Mucosa of stomach (tissue), 1 donor: ENCODE measurements around the gene TMEM63C.

Experiments used
- H3K27me3 ChIP-seq: one replicate; pipeline ENCODE4 v1.7.0; 2013; ENCODE audit warnings: mild to moderate bottlenecking, low read length; ENCODE audit not compliant: control insufficient read depth, insufficient read depth
- H3K36me3 ChIP-seq: one replicate; pipeline ENCODE4 v1.7.0; 2013; ENCODE audit warnings: low read length; ENCODE audit not compliant: control insufficient read depth, insufficient read depth
- H3K4me1 ChIP-seq: one replicate; pipeline ENCODE4 v1.7.0; 2013; ENCODE audit warnings: mild to moderate bottlenecking, low read length; ENCODE audit not compliant: control insufficient read depth, insufficient read depth
- H3K4me3 ChIP-seq: one replicate; pipeline ENCODE4 v1.7.0; 2013; ENCODE audit warnings: low read length
- H3K9ac ChIP-seq: one replicate; pipeline ENCODE4 v1.7.0; 2013; ENCODE audit warnings: mild to moderate bottlenecking, low read length, moderate library complexity
- H3K9me3 ChIP-seq: one replicate; pipeline ENCODE4 v1.7.0; 2013; ENCODE audit warnings: mild to moderate bottlenecking, low read length, moderate library complexity; ENCODE audit not compliant: control insufficient read depth
- donor health status: Pancreatic carcinoma.

The TMEM63C gene

DNA sequence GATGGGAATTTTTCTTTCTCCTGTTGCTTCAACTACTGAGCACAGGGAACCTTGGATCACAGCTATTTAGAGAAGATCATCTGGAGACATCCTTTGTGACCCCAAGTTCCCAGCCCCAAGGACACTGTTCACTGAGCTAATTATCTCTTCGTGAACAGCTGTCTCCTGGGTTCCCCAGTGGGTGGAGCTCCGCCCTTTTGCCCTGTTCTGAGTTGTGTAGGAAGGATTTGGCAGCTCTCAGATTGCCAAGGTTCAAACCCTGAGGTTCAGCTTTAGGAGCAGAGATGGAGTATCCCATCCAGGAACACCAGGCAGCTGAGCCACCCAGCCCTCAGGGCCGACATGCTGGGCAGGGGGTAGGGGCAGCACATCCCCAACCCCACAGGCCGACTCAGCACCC, 57.4 kb downstream of the TMEM63C start:
- H3K9ac ChIP-seq: no peak overlapping the region
- H3K4me3 ChIP-seq: no peak overlapping the region
- no peaks in the 10 kb centered on the region for H3K9me3 ChIP-seq
- no peaks in the 10 kb centered on the region for H3K27me3 ChIP-seq
- H3K36me3 ChIP-seq: no peaks in the 10 kb centered on the region
- H3K4me1 ChIP-seq: no peaks in the 10 kb centered on the region

GRCh38 chr14:77239412-77239811, 57.8 kb downstream of the TMEM63C start:
- H3K4me3 ChIP-seq: no peak overlapping the region
- H3K36me3 ChIP-seq: no peaks in the 10 kb centered on the region
- H3K9ac ChIP-seq: no peak overlapping the region
- no peaks in the 10 kb centered on the region for H3K4me1 ChIP-seq
- no peaks in the 10 kb centered on the region for H3K9me3 ChIP-seq
- H3K27me3 ChIP-seq: no peaks in the 10 kb centered on the region

DNA sequence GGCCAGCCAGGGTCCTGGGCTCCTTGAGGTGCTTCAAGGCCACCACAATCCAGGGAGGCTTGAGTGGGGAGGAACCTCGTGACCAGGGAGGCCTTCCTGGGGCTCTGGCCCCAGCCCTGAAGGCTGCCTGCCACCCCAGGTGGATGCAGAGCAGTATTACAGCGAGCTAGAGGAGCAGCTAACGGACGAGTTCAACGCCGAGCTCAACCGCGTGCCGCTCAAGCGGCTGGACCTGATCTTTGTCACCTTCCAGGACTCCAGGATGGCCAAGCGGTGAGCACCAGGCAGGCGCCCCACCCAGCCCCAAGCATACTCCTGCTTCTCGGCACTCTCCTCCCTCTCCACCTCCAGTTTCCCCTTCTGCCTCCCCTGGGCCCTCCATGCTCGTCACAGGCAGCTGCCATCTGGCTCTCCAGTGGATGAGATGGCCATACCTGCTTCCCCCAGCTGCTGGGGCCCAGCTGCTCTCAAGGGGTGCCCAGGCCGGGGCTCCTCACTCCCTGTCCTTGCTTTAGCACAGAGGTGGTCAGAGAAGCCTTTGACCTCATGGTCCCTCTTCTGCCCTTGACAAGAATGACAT, 58.8 kb downstream of the TMEM63C start:
- no peaks in the 10 kb centered on the region for H3K36me3 ChIP-seq
- no peak overlapping the region for H3K4me3 ChIP-seq
- H3K27me3 ChIP-seq: no peaks in the 10 kb centered on the region
- H3K4me1 ChIP-seq: no peaks in the 10 kb centered on the region
- H3K9me3 ChIP-seq: no peaks in the 10 kb centered on the region
- no peak overlapping the region for H3K9ac ChIP-seq

- Histone ChIP-seq H3K4me3 (no peak overlapping the region), H3K27me3 (no peaks in the 10 kb centered on the region), H3K9ac (no peak overlapping the region), H3K4me1 (no peaks in the 10 kb centered on the region), H3K9me3 (no peaks in the 10 kb centered on the region), H3K36me3 (no peaks in the 10 kb centered on the region)
Observed at GRCh38 chr14:77241955-77242354, 60.4 kb downstream of the TMEM63C start.

GRCh38 chr14:77242752-77243151, 61.2 kb downstream of the TMEM63C start:
- H3K9ac ChIP-seq: no peak overlapping the region
- no peak overlapping the region for H3K4me3 ChIP-seq
- no peaks in the 10 kb centered on the region for H3K9me3 ChIP-seq
- no peaks in the 10 kb centered on the region for H3K4me1 ChIP-seq
- H3K27me3 ChIP-seq: no peaks in the 10 kb centered on the region
- H3K36me3 ChIP-seq: no peaks in the 10 kb centered on the region

- Histone ChIP-seq H3K9me3 (no peaks in the 10 kb centered on the region), H3K4me1 (no peaks in the 10 kb centered on the region), H3K9ac (no peak overlapping the region), H3K27me3 (no peaks in the 10 kb centered on the region), H3K36me3 (no peaks in the 10 kb centered on the region), H3K4me3 (no peak overlapping the region)
Observed at GRCh38 chr14:77243853-77244252, 62.3 kb downstream of the TMEM63C start.

- Histone ChIP-seq H3K4me1 (no peaks in the 10 kb centered on the region), H3K9ac (no peak overlapping the region), H3K9me3 (no peaks in the 10 kb centered on the region)
Observed at GRCh38 chr14:77245820-77246219, 64.2 kb downstream of the TMEM63C start.

GRCh38 chr14:77246784-77247183, 65.2 kb downstream of the TMEM63C start:
- H3K4me3 ChIP-seq: no peak overlapping the region
- H3K4me1 ChIP-seq: no peaks in the 10 kb centered on the region
- H3K9me3 ChIP-seq: no peaks in the 10 kb centered on the region
- no peaks in the 10 kb centered on the region for H3K27me3 ChIP-seq
- no peaks in the 10 kb centered on the region for H3K36me3 ChIP-seq
- no peak overlapping the region for H3K9ac ChIP-seq

More at GRCh38 chr14:77245820-77246219, 64.2 kb downstream of the TMEM63C start:
- no peak overlapping the region for H3K4me3 ChIP-seq
- H3K27me3 ChIP-seq: no peaks in the 10 kb centered on the region
- no peaks in the 10 kb centered on the region for H3K36me3 ChIP-seq

GRCh38 chr14:77248666-77249065, 67.1 kb downstream of the TMEM63C start:
- Histone ChIP-seq H3K9ac (no peak overlapping the region), H3K36me3 (no peaks in the 10 kb centered on the region), H3K9me3 (no peaks in the 10 kb centered on the region), H3K4me1 (no peaks in the 10 kb centered on the region), H3K27me3 (no peaks in the 10 kb centered on the region), H3K4me3 (no peak overlapping the region)

DNA sequence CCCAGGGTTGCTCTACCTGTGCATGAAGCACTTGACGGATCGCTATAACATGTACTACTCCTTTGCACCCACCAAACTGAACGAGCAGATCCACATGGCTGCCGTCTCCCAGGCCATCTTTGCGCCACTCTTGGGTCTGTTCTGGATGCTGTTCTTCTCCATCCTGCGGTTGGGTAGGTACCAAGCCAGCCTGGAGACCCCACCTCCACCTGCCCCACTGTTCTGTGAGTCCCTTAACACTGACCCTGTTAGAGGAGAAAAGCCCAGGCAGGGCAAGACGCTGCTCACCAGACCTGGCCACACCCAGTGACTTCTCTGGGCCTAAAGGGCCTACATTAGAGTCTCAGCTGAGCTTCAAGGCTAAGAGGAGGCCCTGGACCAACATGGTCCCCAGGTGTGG, 67.7 kb downstream of the TMEM63C start:
- Histone ChIP-seq H3K36me3 (no peaks in the 10 kb centered on the region), H3K27me3 (no peaks in the 10 kb centered on the region), H3K9ac (no peak overlapping the region), H3K4me1 (no peaks in the 10 kb centered on the region), H3K9me3 (no peaks in the 10 kb centered on the region), H3K4me3 (no peak overlapping the region)

- H3K27me3 ChIP-seq: no peaks in the 10 kb centered on the region
- no peaks in the 10 kb centered on the region for H3K36me3 ChIP-seq
- H3K4me3 ChIP-seq: no peak overlapping the region
- H3K4me1 ChIP-seq: no peaks in the 10 kb centered on the region
- H3K9me3 ChIP-seq: no peaks in the 10 kb centered on the region
- H3K9ac ChIP-seq: no peak overlapping the region
Observed at GRCh38 chr14:77250927-77251326, 69.3 kb downstream of the TMEM63C start.

- Histone ChIP-seq H3K9ac (no peak overlapping the region), H3K9me3 (no peaks in the 10 kb centered on the region), H3K4me1 (no peaks in the 10 kb centered on the region), H3K36me3 (no peaks in the 10 kb centered on the region), H3K4me3 (no peak overlapping the region), H3K27me3 (no peaks in the 10 kb centered on the region)
Observed at GRCh38 chr14:77251870-77252269, 70.3 kb downstream of the TMEM63C start.
